Naive thymus-derived CD4-positive, alpha-beta T cell (primary cell): ENCODE data around the gene JAK1. TPM values are rescaled to one million over a fixed set of nuclear protein-coding genes. Genes with fewer than 3 reads are reported as not detected.
"Not testable (repeated sequence)": the region's sequence is repeated elsewhere in the genome, so short reads cannot be mapped to it uniquely, and the experiment has no call there.

Experiments
- ATAC-seq: fragments of 150-1000 bp; cut with Tn5 transposase; 2 replicates; pipeline ENCODE4 v1.10.0; 2021; ENCODE audit warnings: mild to moderate bottlenecking, moderate library complexity
- CTCF ChIA-PET: fragments of 350-600 bp; sonication (Branson Sonifier 250); formaldehyde crosslinking; loops from one replicate; lab custom pipeline; 2021; ENCODE audit warnings: antibody characterized with exemption; lab: Charles Lee
- POLR2A ChIA-PET: fragments of 350-600 bp; sonication (Branson Sonifier 250); formaldehyde crosslinking; loops from one replicate; lab custom pipeline; 2021; ENCODE audit warnings: antibody characterized with exemption, inconsistent platforms; lab: Charles Lee
- DNase-seq, 9 donors: peaks; one replicate each; pipeline versions ENCODE4 v3.0.0 to v3.0.0-alpha.2; 2020 to 2022; ENCODE audit warnings: mixed read lengths in 1 of 9
- H3K27ac ChIP-seq: one replicate; pipeline ENCODE4 v1.7.0; 2013; ENCODE audit warnings: mild to moderate bottlenecking, low read depth, low read length, moderate library complexity
- H3K27me3 ChIP-seq, 2 donors: one replicate each; pipeline ENCODE4 v1.7.0; 2013; ENCODE audit warnings: low read length in 2 of 2, mild to moderate bottlenecking in 2 of 2, moderate library complexity in 2 of 2; ENCODE audit not compliant: control insufficient read depth in 2 of 2, insufficient read depth in 2 of 2
- H3K36me3 ChIP-seq, 3 experiments: 1 replicate in 2 of 3; 2 replicates in 1 of 3; pipeline ENCODE4 v1.7.0; 2013; ENCODE audit warnings: low read length in 3 of 3, mild to moderate bottlenecking in 3 of 3, moderate library complexity in 1 of 3; ENCODE audit not compliant: insufficient read depth in 3 of 3, control insufficient read depth in 2 of 3
- H3K4me1 ChIP-seq, 2 donors: one replicate each; pipeline ENCODE4 v1.7.0; 2013; ENCODE audit warnings: low read length in 2 of 2, mild to moderate bottlenecking in 2 of 2, moderate library complexity in 1 of 2; ENCODE audit not compliant: control insufficient read depth in 2 of 2, insufficient read depth in 2 of 2
- H3K4me3 ChIP-seq: 2 replicates; pipeline ENCODE4 v1.7.0; 2013; ENCODE audit warnings: mild to moderate bottlenecking, low read length
- H3K9me3 ChIP-seq, 3 experiments: 1 replicate in 2 of 3; 2 replicates in 1 of 3; pipeline ENCODE4 v1.7.0; 2013; ENCODE audit warnings: low read length in 3 of 3; ENCODE audit not compliant: control insufficient read depth in 2 of 3
- H3K27ac Mint-ChIP-seq, 9 donors: one replicate each; pipeline ENCODE4 v1.8.0; 2020 to 2022; ENCODE audit warnings: mixed read lengths in 9 of 9, mild to moderate bottlenecking in 8 of 9, moderate library complexity in 5 of 9, inconsistent platforms in 2 of 9
- H3K27me3 Mint-ChIP-seq, 5 donors: one replicate each; pipeline ENCODE4 v1.8.0; 2021 to 2022; ENCODE audit warnings: mixed read lengths in 5 of 5, mild to moderate bottlenecking in 1 of 5
- H3K36me3 Mint-ChIP-seq, 5 donors: one replicate each; pipeline ENCODE4 v1.8.0; 2020 to 2022; ENCODE audit warnings: mixed read lengths in 5 of 5, mild to moderate bottlenecking in 3 of 5, inconsistent platforms in 1 of 5
- H3K4me1 Mint-ChIP-seq, 7 donors: one replicate each; pipeline ENCODE4 v1.8.0; 2020 to 2022; ENCODE audit warnings: mixed read lengths in 7 of 7, mild to moderate bottlenecking in 3 of 7, inconsistent platforms in 1 of 7
- H3K4me3 Mint-ChIP-seq, 10 donors: one replicate each; pipeline ENCODE4 v1.8.0; 2020 to 2022; ENCODE audit warnings: mild to moderate bottlenecking in 10 of 10, mixed read lengths in 10 of 10, moderate library complexity in 6 of 10, inconsistent platforms in 2 of 10
- H3K9me3 Mint-ChIP-seq, 11 donors: one replicate each; pipeline ENCODE4 v1.8.0; 2020 to 2022; ENCODE audit warnings: mixed read lengths in 11 of 11, mild to moderate bottlenecking in 4 of 11, inconsistent platforms in 1 of 11, moderate library complexity in 1 of 11
- intact Hi-C, 2 donors: fragments of 100-400 bp; cut with micrococcal nuclease; formaldehyde crosslinking; loops; one replicate each; pipeline ENCODE4 v1.15.1; 2023
- polyA plus RNA-seq, 2 donors: library from polyadenylated mRNA; unstranded; fragments of 300-500 nt; fragmentation: Illumina TruSeq; gene quantifications; one replicate each; pipeline ENCODE4 v1.2.3, GENCODE V29; 2021
- total RNA-seq, 6 experiments: library from RNA in 5 of 6; stranded (reverse) in 5 of 6; gene quantifications; 1 replicate in 5 of 6; 2 replicates in 1 of 6; pipeline ENCODE4 v1.2.3 and lab custom pipeline; 2021 to 2026

Gene JAK1
- total and polyA plus RNA-seq, 7 experiments from 2014 or later = 197 to 365 (median 265) TPM

DNA sequence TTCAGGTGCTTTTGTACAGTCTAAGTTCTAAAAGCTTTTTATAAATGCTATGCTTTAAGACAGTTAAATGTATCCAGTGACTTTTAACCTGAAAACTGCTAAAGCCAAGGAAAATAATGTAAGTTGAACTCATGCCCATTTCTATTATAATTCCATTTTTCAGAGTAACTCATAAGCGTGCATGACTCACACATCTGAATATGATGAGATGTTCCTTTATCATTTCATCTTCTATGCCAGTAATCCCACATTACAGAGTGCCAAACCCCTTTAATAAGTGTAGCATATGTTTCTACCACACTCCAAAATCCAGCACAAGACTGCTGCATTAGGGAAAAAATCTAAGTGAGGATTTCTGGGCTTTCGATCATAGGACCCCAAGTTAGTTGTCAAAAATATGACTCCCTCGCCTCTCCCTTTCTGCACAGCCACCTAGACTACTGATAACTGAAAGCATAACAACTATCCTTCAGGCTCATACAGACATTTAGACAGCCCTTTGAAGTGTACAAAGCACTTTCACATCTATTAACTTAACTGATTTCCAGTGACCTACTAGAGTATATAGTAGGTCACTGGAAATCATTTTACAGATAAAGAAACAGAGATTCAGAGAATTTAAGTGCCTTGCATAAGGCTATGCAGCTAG, 45.3 kb downstream of the JAK1 start:
- peaks cover 76 to 100% (median 96%) of the 10 kb centered on the region in 7 donors for H3K4me1 Mint-ChIP-seq
- H3K27ac ChIP-seq = no peak overlapping the region
- peak overlapping the region in 8 of 10 donors; percentile 2 to 70 (median 46) for H3K4me3 Mint-ChIP-seq
- no peaks in the 10 kb centered on the region for H3K27me3 Mint-ChIP-seq
- intact Hi-C loops = loop anchor here (2.0 to 5.0 kb wide), 2 partner anchors 44 to 59 kb away; no protein-coding TSS in a partner anchor
- H3K9me3 ChIP-seq = no peaks in the 10 kb centered on the region
- H3K9me3 Mint-ChIP-seq = no peaks in the 10 kb centered on the region
- H3K4me3 ChIP-seq = no peak overlapping the region
- H3K36me3 ChIP-seq = no peaks in the 10 kb centered on the region
- ChIA-PET CTCF (no interaction called here), POLR2A (interaction anchor here (0.7 kb wide), 1 partner anchor 44 kb away, joined by 3 read pairs; no protein-coding TSS in a partner anchor)
- no peak for DNase-seq
- no peak for ATAC-seq
- peaks cover 0 to 11% (median 0%) of the 10 kb centered on the region in 5 donors for H3K36me3 Mint-ChIP-seq
- no peaks in the 10 kb centered on the region for H3K27me3 ChIP-seq
- peaks cover 69 to 75% of the 10 kb centered on the region in 2 donors for H3K4me1 ChIP-seq
- peak overlapping the region in 7 of 9 donors; percentile 13 to 78 (median 65) for H3K27ac Mint-ChIP-seq

- peak overlapping the region in 4 of 10 donors; percentile 23 to 40 (median 30) for H3K4me3 Mint-ChIP-seq
- H3K27ac ChIP-seq, H3K36me3 ChIP-seq, ATAC-seq, H3K36me3 Mint-ChIP-seq, H3K9me3 ChIP-seq, CTCF ChIA-PET, H3K4me3 ChIP-seq, DNase-seq, H3K27me3 ChIP-seq, POLR2A ChIA-PET, H3K27me3 Mint-ChIP-seq, intact Hi-C loops, H3K9me3 Mint-ChIP-seq: not testable (repeated sequence)
- H3K4me1 ChIP-seq = peaks cover 59 to 72% of the 10 kb centered on the region in 2 donors
- peaks cover 68 to 99% (median 93%) of the 10 kb centered on the region in 7 donors for H3K4me1 Mint-ChIP-seq
- peak overlapping the region in 7 of 9 donors; percentile 30 to 84 (median 66) for H3K27ac Mint-ChIP-seq
Measured at GRCh38 chr1:64919120-64919519, 47.2 kb downstream of the JAK1 start.

GRCh38 chr1:64917907-64918306, 48.4 kb downstream of the JAK1 start:
- DNase-seq (no peak), ATAC-seq (no peak)
- H3K27ac ChIP-seq = no peak overlapping the region
- no peaks in the 10 kb centered on the region for H3K36me3 ChIP-seq
- H3K9me3 Mint-ChIP-seq = no peaks in the 10 kb centered on the region
- H3K4me3 Mint-ChIP-seq = peak overlapping the region; percentile 9 to 77 (median 58)
- POLR2A ChIA-PET = interaction anchor here (0.6 to 0.8 kb wide), 2 partner anchors 43 to 186 kb away, joined by 3 to 5 read pairs; no protein-coding TSS in a partner anchor
- CTCF ChIA-PET = interaction anchor here (0.6 kb wide), 1 partner anchor 775 kb away, joined by 3 read pairs; no protein-coding TSS in a partner anchor
- no peak overlapping the region for H3K4me3 ChIP-seq
- H3K36me3 Mint-ChIP-seq = peaks cover 0 to 6% (median 4%) of the 10 kb centered on the region in 5 donors
- no peaks in the 10 kb centered on the region for H3K9me3 ChIP-seq
- H3K27me3 ChIP-seq = no peaks in the 10 kb centered on the region
- intact Hi-C loops = loop anchor here in 1 of 2 donors (1.0 kb wide), 1 partner anchor 7 kb away; no protein-coding TSS in a partner anchor
- peak overlapping the region in 8 of 9 donors; percentile 1 to 83 (median 66) for H3K27ac Mint-ChIP-seq
- H3K4me1 ChIP-seq = peaks cover 53 to 65% of the 10 kb centered on the region in 2 donors
- no peaks in the 10 kb centered on the region for H3K27me3 Mint-ChIP-seq
- H3K4me1 Mint-ChIP-seq = peaks cover 66 to 99% (median 93%) of the 10 kb centered on the region in 7 donors

DNA sequence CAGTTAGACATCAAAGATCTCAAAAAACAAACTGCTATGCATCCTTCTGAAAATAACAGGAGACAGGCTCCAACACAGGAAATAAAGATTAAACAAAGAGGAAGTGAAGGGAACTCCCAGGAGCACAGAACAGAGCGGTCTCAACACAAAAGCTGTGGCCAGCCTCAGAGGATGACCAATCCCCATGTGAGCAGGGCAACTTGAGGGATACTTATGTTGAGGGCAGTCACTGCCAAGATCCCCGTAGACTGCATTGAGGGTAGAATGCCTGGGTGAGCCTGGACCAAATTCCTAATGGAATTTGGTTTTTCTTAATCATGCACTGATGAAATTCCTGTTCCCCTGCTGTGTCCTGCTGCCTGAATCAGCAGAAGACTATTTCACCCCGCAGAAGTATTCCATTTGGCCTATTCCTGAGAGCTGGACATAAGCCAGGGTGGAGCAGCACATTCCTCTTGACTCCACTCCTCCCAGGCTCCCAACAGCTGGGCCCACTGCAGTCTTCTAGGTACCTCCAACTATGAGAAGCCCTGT, 49.0 kb downstream of the JAK1 start:
- Histone ChIP-seq H3K27me3 (no peaks in the 10 kb centered on the region), H3K9me3 (no peaks in the 10 kb centered on the region), H3K4me1 (peaks cover 51 to 62% of the 10 kb centered on the region in 2 donors), H3K4me3 (no peak overlapping the region), H3K27ac (no peak overlapping the region), H3K36me3 (no peaks in the 10 kb centered on the region)
- Mint-ChIP-seq H3K4me3 (peak overlapping the region; percentile 2 to 77 (median 58)), H3K27me3 (no peaks in the 10 kb centered on the region), H3K27ac (peak overlapping the region in 8 of 9 donors; percentile 0 to 83 (median 56)), H3K4me1 (peaks cover 66 to 99% (median 93%) of the 10 kb centered on the region in 7 donors), H3K36me3 (peaks cover 0 to 6% (median 4%) of the 10 kb centered on the region in 5 donors), H3K9me3 (no peaks in the 10 kb centered on the region)
- DNase-seq (no peak), ATAC-seq (peak; percentile 72)
- intact Hi-C loops = loop anchor here in 1 of 2 donors (1.0 kb wide), 1 partner anchor 8 kb away; no protein-coding TSS in a partner anchor
- POLR2A ChIA-PET = interaction anchor here (0.6 to 0.8 kb wide), 3 partner anchors 22 to 186 kb away, joined by 3 to 5 read pairs (median 4); no protein-coding TSS in a partner anchor
- CTCF ChIA-PET = no interaction called here

- DNase-seq (no peak), ATAC-seq (no peak)
- H3K9me3 ChIP-seq = no peaks in the 10 kb centered on the region
- Mint-ChIP-seq H3K27ac (peak overlapping the region in 6 of 9 donors; percentile 11 to 84 (median 64)), H3K4me1 (peaks cover 65 to 99% (median 93%) of the 10 kb centered on the region in 7 donors), H3K27me3 (no peaks in the 10 kb centered on the region), H3K36me3 (peaks cover 0 to 6% (median 4%) of the 10 kb centered on the region in 5 donors), H3K9me3 (no peaks in the 10 kb centered on the region), H3K4me3 (peak overlapping the region in 7 of 10 donors; percentile 37 to 71 (median 56))
- ChIA-PET POLR2A (no interaction called here), CTCF (interaction anchor here (0.7 kb wide), 1 partner anchor 50 kb away, joined by 3 read pairs; no protein-coding TSS in a partner anchor)
- H3K4me1 ChIP-seq = peaks cover 40 to 61% of the 10 kb centered on the region in 2 donors
- H3K27ac ChIP-seq = no peak overlapping the region
- intact Hi-C loops = no loop called here
- no peaks in the 10 kb centered on the region for H3K27me3 ChIP-seq
- H3K4me3 ChIP-seq = no peak overlapping the region
- no peaks in the 10 kb centered on the region for H3K36me3 ChIP-seq
Measured at GRCh38 chr1:64915381-64916274, 50.7 kb downstream of the JAK1 start.
